ENCODE results near the gene NUMB. TPM values are rescaled to one million over a fixed set of nuclear protein-coding genes. Genes with fewer than 3 reads are reported as not detected.

NUMB gene
- total RNA-seq = 10 to 100 TPM; 24.6 to 63.3 (median 55.7) TPM
- polyA plus RNA-seq = 10 to 100 TPM; 26.1 to 41.8 (median 41.4) TPM
- long read RNA-seq, donor 1, partial matches to known transcripts = 0 of 6 reads
- long read RNA-seq, donor 1, other reads (novel, unspliced or antisense) = 0 of 6 reads
- long read RNA-seq, donor 2, partial matches to known transcripts = 0 of 1 reads
- long read RNA-seq, donor 2, other reads (novel, unspliced or antisense) = 0 of 1 reads
- long read RNA-seq, donor 3, full-length matches to known transcripts = 3 of 3 reads
- long read RNA-seq, donor 3, partial matches to known transcripts = 0 of 3 reads
- long read RNA-seq, donor 3, other reads (novel, unspliced or antisense) = 0 of 3 reads
- long read RNA-seq, donor 4, partial matches to known transcripts = 0 of 7 reads
- long read RNA-seq, donor 4, other reads (novel, unspliced or antisense) = 3 of 7 reads
- long read RNA-seq, donor 5, transcript NUMB-215 (12 exons, 3,037 nt) = minor isoform, 9 of 78 reads
- long read RNA-seq, donor 5, transcript NUMB-211 (11 exons, 3,607 nt) = major isoform, 17 of 78 reads
- long read RNA-seq, donor 5, partial matches to known transcripts = 6 of 78 reads
- long read RNA-seq, donor 5, other reads (novel, unspliced or antisense) = 45 of 78 reads
- long read RNA-seq, donor 6, partial matches to known transcripts = 2 of 16 reads
- long read RNA-seq, donor 6, other reads (novel, unspliced or antisense) = 9 of 16 reads
- long read RNA-seq, donor 7, partial matches to known transcripts = 0 of 4 reads
- long read RNA-seq, donor 7, other reads (novel, unspliced or antisense) = 0 of 4 reads
- long read RNA-seq, donor 8, transcript NUMB-211 (11 exons, 3,607 nt) = major isoform, 5 of 11 reads
- long read RNA-seq, donor 8, partial matches to known transcripts = 0 of 11 reads
- long read RNA-seq, donor 8, other reads (novel, unspliced or antisense) = 0 of 11 reads
- long read RNA-seq, donor 9, partial matches to known transcripts = 0 of 6 reads
- long read RNA-seq, donor 9, other reads (novel, unspliced or antisense) = 0 of 6 reads
- long read RNA-seq, donor 10, partial matches to known transcripts = 0 of 4 reads
- long read RNA-seq, donor 10, other reads (novel, unspliced or antisense) = 0 of 4 reads

- Histone ChIP-seq H3K4me1 (replicated peaks in 1 of 2) (peaks cover 30 to 78% of the 10 kb centered on the region in 2 donors), H3K36me3 (replicated peaks in 1 of 2) (no peaks in the 10 kb centered on the region), H3K9me3 (replicated peaks in 1 of 3) (no peaks in the 10 kb centered on the region), H3K27ac (peak within 1 kb of the TSS; percentile 11 to 91 (median 86)), H3K27me3 (no peaks in the 10 kb centered on the region), H3K4me3 (peak within 1 kb of the TSS; percentile 82 to 99 (median 90))
- intact Hi-C loops (cut with DNase I) = no loop called here
- TF ChIP-seq CTCF (IDR thresholded peaks at IDR 0.05) (peak in 4 of 6 experiments; percentile 14 to 27 (median 22)), POLR2A (IDR thresholded peaks at IDR 0.05) (peak; percentile 61 to 81)
- 0 to 1% (median 1%) methylated on average over 27 to 60 of the region's 60 CpGs for WGBS, 4 donors
- DNase-seq = peak; percentile 98 to 100 (median 99)
Measured at GRCh38 chr14:73458183-73458976, at the start of gene NUMB. TSS of gene NUMB (minus strand) at chr14:73458546. CDS start at chr14:73355751, 102,795 bp downstream.

- intact Hi-C loops (cut with DNase I) = loop anchor here in 1 of 2 donors (10.0 kb wide), 1 partner anchor 61 kb away; the partner anchor contains the start of gene ACOT2
- Histone ChIP-seq H3K9me3 (replicated peaks in 1 of 3) (no peaks in the 10 kb centered on the region), H3K4me1 (replicated peaks in 1 of 2) (no peaks in the 10 kb centered on the region), H3K27ac (no peak overlapping the region), H3K4me3 (no peak overlapping the region), H3K27me3 (no peaks in the 10 kb centered on the region), H3K36me3 (replicated peaks in 1 of 2) (no peaks in the 10 kb centered on the region)
- TF ChIP-seq CTCF (IDR thresholded peaks at IDR 0.05) (no peak), POLR2A (IDR thresholded peaks at IDR 0.05) (no peak)
- no peak for DNase-seq
- 91 to 98% (median 96%) methylated on average over 3 of the region's 3 CpGs for WGBS, 4 donors
Measured at GRCh38 chr14:73503648-73504047, 45.3 kb upstream of the NUMB start.

GRCh38 chr14:73502017-73502619 lies 43.8 kb upstream of the NUMB start:
- Histone ChIP-seq H3K4me3 (no peak overlapping the region), H3K4me1 (replicated peaks in 1 of 2) (no peaks in the 10 kb centered on the region), H3K27ac (no peak overlapping the region), H3K27me3 (no peaks in the 10 kb centered on the region), H3K9me3 (replicated peaks in 1 of 3) (no peaks in the 10 kb centered on the region), H3K36me3 (replicated peaks in 1 of 2) (no peaks in the 10 kb centered on the region)
- no peak for TF ChIP-seq POLR2A (IDR thresholded peaks at IDR 0.05)
- no peak for TF ChIP-seq CTCF (IDR thresholded peaks at IDR 0.05)
- 93 to 95% (median 95%) methylated on average over 11 of the region's 11 CpGs for WGBS, 4 donors
- intact Hi-C loops (cut with DNase I) = loop anchor here in 1 of 2 donors (10.0 kb wide), 1 partner anchor 63 kb away; the partner anchor contains the start of gene ACOT2
- no peak for DNase-seq

Data from adrenal gland (tissue), 19 donors.